GM18868 (cell line): ENCODE results near the gene SDK1.

Experiments used
- ATAC-seq: cut with Tn5 transposase; IDR thresholded peaks from one replicate; pipeline ENCODE4 v1.9.1; 2021; ENCODE audit warnings: mild to moderate bottlenecking, moderate library complexity; ENCODE audit not compliant: unreplicated experiment

The SDK1 gene

GRCh38 chr7:3455806-3456595, 154.9 kb downstream of the SDK1 start:
- no peak for ATAC-seq

DNA sequence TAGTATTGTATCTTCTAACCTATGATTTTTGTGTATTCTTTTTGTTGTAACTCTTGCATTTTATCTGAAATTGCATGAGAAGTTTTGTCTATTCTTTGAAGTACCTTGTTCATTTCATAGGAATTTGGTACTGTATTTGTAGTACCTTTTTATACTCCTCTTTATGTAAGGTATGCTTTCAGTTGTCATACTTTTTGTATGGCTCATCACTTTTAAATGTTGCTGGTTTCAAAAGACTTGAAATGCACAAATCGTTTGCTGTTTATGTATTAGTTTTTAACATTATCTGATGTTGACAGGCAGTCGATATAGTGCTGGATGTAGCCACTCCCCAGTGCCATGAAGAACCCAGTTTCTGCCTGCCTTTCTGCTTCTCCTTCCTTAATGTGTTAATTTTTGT, 158.1 kb downstream of the SDK1 start:
- no peak for ATAC-seq

DNA sequence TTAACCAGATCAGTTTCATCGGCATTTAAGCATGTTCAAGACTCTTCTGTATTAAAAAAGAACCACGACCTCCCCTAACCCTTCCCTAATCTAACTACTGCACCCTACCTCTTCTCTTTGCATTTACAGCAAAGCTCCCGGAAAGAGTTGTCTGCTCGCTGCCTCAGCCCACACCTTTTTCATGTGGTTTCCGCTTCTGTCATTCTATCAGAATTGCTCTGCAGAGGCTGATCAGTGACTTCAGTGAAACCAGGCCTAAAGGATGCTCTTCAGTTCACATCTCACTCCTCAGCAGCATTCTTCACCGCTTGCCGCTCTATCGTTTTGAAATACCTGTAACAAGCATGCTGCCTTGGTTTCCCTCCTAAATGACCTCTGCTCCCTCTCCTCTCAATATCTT, 160.9 kb downstream of the SDK1 start:
- no peak for ATAC-seq

DNA sequence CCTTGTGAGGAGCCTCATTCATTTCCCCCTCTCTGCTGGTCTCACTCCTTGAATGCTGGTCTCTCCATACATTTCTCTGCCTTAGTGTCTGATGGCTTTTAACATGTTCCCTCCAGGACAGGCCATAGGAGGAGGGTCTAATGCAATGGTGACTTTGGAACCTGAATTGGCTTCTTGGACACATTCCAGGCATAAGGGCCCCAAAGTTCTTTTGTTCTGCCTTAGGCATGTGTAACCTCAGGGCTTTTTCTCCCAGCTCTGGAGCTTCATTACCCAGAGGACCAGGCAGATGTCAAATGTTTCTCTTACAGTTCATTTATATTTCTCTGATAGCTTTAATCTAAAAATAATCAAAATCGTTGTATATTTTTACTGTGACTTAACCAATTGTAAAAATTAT, 162.6 kb downstream of the SDK1 start:
- no peak for ATAC-seq

DNA sequence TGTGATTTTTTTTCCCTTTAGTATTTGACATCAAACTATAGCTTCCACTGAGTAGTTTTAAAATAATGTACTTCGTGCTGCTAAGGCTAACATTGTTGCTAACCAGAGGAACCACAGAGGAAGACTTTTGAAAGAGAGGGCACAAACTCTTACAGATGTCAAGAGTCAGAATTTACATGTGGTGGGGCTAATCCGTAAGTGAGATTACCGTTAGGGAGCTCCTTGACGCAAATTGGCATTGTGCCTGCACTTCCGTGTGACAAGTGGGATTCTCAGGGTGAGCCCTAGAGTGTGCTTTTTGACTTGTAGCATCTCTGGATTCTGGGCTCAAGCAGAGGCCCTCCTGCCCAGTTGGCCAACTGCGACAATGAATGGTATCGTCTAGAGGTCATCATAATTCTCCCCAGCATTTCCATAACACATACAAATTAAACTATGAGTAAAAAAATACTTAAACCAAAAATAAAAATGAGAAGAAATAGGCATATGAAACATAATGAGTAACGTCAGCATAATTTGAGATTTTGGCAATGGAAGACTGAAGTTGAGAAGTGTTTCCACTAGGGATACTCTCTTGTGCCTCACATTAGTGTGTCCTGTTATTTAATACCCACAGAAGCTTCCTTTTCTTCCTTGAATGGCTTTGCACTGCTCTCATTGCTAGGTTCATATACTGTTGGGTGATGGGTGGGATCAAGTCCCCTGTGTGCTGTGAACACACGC, 164.0 kb downstream of the SDK1 start:
- no peak for ATAC-seq

- no peak for ATAC-seq
Measured at GRCh38 chr7:3466261-3466660, 165.2 kb downstream of the SDK1 start.

DNA sequence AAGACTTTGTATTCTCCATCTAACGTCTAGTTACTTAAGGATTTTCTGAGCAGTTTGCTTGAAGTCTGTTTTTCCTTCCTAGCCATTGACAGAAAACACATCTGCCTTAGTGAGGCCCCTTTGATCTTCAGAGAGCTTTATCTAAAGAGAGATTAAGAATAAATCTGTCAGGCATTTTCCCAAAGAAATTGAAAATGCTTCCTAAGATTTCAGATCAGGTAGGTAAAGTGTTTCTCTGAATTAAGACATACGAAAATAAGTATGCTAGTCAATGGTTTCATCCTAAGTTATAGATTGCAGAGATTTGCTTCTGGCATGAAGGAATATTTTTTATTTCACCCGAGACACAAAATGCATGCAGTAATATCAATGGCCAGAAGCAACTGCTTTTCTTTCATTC, 168.6 kb downstream of the SDK1 start:
- ATAC-seq: no peak

DNA sequence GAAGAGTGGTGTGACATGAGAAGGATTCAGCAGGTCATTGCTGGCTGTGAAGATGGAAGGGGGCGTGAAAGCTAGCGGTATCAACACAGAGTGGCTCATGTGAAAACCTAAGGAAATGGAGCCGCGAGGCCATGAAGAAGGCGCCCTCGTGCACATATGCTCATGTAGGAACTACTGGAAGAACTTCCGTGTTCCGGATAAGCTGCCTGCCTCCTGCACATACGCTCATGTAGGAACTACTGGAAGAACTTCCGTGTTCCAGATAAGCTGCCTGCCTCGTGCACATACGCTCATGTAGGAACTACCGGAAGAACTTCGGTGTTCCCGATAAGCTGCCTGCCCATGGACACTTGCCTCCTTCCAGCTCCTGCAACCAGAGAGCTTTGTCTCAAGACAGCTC, 179.1 kb downstream of the SDK1 start:
- ATAC-seq: no peak

DNA sequence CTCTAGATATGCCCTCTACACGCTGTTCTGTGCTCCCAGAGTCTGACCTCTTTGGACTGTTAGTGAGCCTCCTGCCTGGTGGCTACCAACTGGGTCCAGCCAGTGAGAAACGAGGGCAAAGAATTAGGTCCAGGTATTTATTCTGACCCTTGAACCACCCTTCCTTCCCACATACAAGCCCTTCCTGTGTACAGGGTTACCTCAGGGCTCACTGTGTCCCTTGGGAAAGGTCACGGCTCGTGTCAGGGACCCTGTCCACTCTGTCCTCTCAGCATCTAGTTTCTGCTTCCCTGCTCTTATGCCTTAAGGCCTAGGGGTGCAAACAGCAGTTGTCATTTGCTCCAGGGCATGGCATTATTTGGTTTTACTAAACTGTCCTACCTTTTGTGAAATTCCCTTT, 180.4 kb downstream of the SDK1 start:
- ATAC-seq: no peak

DNA sequence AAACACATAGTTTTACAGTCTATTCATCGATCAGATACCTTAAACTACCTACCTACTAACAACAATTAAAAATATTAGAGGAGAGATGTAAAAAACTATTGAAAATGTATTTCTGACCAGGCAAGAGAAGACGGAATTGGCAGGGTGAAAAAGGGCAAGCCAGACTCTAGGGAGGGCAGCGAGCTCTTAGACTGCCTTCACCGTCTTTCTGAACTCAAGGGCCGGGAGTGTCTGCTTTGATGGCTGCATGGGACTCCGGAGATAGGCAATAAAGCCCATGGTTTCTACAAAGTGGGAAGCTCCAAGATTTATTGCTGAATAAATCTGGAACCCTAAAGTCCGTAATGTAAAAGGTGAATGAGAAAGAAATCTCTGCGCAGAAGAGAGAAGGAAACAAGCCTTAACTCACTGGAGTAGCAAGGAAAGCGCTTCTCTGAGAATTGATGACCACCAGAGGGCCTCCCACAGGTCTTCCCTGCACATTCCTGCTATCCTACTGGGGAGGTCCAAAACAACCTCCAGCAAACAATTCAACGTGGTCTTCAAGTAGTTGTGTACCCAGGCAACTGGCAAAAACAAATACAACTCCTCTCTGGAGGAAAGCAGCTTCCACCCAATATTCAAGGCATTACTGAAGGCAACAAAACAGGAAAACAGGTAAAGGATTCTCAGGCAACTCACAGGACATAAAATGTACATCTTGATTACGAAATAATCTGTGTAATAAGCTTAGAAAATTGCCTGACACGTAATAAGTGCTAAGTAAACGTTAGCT, 181.3 kb downstream of the SDK1 start:
- ATAC-seq: no peak

DNA sequence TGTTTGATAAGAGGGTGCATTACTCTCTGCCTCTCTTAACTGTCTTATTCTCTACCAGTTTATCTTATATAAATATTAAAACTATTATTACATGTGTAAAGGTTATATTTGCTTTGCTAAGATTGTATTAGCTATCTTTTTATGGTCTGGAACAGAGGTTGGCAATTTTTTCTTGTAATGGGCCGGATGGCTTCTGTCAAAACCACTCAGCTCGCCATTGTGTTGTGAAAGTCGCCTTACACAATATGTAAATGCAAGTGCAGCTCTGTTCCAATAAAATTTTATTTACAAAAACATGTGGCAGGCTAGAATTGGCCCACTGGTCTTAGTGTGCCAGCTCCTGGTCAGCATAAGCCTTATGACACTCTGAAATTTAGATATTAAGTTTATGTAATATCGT, 185.8 kb downstream of the SDK1 start:
- ATAC-seq: no peak

DNA sequence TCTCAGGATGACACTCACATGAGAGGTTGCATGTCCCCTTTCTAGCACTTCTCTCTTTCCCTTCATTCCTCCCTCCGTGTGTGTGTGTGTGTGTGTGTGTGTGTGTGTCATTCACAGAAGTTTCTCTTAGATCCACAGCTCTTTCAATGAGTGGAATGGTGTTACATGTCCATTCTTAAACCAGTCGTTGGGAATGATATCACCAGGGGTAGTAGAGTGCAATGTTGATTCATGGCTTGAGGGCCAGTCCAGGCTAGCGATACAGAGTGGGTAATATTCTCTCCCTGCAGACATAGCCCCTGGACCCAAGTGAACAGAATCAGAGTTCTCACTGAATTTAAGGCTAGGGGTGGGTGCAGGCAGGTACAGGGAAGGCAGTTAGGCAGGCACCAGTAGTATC, 187.8 kb downstream of the SDK1 start:
- no peak for ATAC-seq

DNA sequence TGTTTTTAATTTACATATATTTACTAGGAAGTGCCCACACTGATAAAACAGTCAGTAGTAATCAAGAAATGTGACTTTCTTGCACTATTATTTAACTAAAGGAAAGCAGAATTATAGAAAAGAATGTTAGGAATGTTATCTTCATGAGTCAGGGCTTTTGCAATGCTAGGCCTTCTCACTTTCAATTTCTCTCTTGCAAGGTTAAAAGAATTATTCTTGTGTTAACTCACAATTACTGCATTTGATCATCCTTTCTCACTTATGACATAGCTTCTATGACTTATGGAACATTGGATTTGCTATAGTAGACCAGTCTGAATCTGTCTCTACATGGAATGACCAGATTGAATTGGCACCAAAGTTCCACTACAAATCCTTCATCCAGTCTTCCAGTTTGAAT, 192.4 kb downstream of the SDK1 start:
- ATAC-seq: no peak

- ATAC-seq: no peak
Measured at GRCh38 chr7:3494947-3495346, 193.9 kb downstream of the SDK1 start.

DNA sequence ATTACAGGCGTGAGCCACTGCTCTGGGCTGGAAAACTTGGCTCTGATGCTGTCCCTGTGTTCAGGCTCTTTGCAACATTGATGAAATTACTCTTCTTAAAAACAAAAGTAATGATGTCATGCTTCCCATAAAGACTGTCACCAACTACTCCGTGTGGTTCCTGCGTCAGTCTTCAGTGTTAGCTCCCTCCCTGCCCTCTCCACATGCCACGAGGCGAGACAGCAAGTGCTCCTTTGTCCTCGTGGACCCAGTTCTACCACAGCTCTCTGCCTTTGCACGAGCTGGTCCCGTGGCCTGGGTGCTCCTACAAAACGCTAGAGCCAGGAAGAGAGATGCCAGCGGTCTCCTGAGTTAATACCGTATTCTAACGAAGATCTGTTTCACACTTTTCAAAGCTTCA, 194.5 kb downstream of the SDK1 start:
- ATAC-seq: no peak

DNA sequence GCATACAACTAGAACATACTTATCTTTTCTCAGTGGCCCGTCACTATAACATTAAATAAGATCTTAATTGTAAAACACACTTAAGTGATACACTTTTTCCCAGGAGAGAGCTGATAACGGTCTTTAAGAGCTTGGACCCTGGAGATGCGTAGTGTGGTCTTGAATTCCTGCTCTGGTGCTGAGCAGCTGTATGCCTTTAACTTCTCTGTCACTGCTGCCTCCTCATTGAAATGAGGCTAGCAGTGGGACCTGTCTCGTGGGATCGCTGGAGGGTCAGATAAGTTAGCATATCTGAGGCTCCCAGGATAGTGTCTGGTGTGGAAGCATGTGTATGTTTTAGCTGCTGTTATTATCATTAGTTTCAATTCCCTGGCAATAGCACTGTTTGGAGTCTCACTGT, 194.9 kb downstream of the SDK1 start:
- ATAC-seq: no peak

GRCh38 chr7:3497796-3498195, 196.7 kb downstream of the SDK1 start:
- ATAC-seq: no peak

- ATAC-seq: no peak
Measured at GRCh38 chr7:3501671-3502070, 200.6 kb downstream of the SDK1 start.

DNA sequence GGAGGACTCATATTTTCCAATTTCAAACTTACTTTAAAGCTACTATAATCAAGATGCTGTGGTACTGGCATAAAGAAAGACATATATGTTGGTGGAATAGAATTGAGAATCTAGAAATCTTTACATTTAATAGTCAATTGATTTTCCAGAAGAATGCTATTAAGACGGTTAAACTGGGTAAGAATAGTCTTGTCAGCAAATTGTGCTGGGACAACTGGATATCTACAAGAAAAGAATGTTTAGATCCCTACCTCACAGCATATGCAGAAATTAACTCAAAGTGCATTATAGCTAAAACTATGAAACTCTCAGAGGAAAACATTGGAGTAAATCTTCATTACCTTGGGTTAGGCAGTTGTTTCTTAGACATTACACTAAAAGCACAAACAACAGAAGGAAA, 203.3 kb downstream of the SDK1 start:
- ATAC-seq: no peak

GRCh38 chr7:3510101-3511020, 209.3 kb downstream of the SDK1 start:
- no peak for ATAC-seq

GRCh38 chr7:3517344-3517743, 216.3 kb downstream of the SDK1 start:
- ATAC-seq: no peak
